Stimulated activated CD4-positive, alpha-beta T cell treated with anti-CD3 and anti-CD28 coated beads, Interleukin-4, amount 100 ng/mL, for 48 hours (primary cell): Measurements from ENCODE around the gene FOSB.
A peak's percentile ranks its signal among the peaks of the same experiment; 100 is the strongest.

ENCODE experiments used
- DNase-seq, 2 donors: peaks; one replicate each; pipeline ENCODE4 v3.0.0-alpha.2; 2020; ENCODE audit warnings: low read depth in 2 of 2

The FOSB gene

DNA sequence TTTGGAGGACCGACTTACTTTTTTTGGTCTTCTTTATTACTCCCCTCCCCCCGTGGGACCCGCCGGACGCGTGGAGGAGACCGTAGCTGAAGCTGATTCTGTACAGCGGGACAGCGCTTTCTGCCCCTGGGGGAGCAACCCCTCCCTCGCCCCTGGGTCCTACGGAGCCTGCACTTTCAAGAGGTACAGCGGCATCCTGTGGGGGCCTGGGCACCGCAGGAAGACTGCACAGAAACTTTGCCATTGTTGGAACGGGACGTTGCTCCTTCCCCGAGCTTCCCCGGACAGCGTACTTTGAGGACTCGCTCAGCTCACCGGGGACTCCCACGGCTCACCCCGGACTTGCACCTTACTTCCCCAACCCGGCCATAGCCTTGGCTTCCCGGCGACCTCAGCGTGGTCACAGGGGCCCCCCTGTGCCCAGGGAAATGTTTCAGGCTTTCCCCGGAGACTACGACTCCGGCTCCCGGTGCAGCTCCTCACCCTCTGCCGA is 409 bp downstream of the FOSB start:
- DNase-seq = no peak

DNA sequence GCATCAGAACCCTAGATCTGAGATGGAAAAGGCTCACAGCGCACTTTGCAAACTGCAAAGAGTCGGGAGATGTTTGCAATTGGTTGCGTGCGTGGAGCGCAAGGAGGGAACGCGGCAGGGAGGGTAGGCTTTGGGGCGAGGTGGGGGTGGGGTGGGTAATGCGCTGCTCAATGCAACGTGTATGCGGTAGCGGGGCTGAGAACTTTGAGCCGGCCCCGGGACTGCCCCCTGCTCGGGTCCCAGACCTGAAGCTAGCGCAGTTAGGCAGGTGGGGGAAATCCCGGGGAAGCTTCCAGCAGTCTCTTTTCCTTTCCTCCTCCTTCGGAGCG is 971 bp downstream of the FOSB start:
- no peak for DNase-seq

DNA sequence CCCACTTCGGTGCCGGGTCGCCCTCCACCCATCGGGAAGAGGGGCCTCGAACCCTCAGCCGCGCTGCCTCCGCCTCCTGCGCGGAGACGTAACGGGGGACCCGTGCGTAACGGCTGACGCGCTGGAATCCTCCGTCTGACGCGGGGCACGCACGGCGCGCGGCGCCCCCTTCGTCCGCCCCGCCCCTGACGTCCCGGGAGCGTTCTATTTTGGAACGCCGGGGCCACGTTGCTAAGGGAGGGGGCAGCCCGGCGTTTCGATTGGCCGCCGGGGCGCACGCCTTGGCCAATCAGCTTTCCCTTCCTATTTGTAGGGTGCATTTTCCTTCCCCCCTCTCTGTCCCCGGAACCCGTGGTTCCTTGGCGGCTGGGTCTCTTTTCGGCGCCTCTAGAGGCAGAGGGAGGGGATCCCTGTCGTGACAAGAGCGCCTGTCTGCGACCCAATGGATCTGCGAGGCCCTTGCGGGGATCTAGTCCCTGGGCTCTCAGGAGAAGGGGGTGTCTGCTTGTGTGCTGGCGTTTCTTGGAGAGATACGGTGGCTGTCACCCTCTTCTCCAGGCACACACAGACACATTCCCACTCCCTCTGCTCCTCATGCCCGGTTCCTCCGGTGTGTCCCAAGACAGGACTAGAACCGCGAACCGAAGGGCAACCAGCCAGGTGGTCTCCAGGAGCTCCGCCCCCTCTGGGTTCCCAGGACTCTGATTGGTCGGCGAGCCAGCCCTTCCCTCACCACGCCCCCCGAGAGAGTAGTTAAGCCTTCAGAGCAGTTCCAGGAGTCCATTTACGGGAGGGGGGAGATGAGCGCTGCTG is 1.5 kb downstream of the FOSB start:
- peak; percentile 92 for DNase-seq

DNA sequence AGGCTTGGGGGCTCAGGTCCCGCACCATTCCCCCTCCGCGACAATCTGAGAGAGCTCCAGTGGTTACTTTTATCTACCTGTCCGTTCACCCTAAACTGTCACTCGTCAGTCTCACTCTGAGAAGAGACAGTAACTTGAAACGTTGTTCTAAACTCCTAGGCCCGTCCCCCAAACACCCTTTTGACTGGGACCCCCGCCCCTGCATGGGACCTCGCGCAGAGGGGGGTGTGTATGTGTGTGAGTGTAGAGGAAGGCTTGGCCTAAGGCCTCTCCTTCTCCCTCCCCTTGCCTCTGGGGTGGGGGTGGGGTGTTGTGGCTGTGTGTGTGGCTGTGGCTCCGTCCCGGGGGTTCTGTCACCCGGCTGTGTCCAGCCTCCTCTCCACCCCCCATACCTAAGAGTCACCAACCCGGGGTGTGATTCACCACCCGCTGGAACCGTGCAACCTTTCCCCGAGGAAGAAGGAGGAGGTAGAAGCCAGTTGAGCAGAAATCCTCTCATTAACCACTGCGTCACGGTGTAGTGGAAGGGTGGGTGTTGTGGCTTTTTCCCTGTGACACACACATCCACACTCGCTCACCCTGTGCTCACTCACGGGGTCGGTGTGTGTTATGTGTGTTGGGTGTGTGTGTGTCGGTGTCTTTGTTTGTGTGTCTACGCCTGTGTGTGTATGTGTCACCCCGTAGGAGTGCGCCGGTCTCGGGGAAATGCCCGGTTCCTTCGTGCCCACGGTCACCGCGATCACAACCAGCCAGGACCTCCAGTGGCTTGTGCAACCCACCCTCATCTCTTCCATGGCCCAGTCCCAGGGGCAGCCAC is 2.4 kb downstream of the FOSB start:
- peak in 1 of 2 donors; percentile 22 for DNase-seq

DNA sequence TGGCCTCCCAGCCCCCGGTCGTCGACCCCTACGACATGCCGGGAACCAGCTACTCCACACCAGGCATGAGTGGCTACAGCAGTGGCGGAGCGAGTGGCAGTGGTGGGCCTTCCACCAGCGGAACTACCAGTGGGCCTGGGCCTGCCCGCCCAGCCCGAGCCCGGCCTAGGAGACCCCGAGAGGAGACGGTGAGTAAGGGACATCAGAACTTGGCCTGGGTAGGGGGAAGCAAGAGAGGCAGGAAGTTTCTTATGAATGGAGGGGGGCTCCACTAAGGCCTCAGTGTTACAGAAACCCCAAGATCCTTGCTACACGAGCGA is 2.9 kb downstream of the FOSB start:
- DNase-seq = no peak

DNA sequence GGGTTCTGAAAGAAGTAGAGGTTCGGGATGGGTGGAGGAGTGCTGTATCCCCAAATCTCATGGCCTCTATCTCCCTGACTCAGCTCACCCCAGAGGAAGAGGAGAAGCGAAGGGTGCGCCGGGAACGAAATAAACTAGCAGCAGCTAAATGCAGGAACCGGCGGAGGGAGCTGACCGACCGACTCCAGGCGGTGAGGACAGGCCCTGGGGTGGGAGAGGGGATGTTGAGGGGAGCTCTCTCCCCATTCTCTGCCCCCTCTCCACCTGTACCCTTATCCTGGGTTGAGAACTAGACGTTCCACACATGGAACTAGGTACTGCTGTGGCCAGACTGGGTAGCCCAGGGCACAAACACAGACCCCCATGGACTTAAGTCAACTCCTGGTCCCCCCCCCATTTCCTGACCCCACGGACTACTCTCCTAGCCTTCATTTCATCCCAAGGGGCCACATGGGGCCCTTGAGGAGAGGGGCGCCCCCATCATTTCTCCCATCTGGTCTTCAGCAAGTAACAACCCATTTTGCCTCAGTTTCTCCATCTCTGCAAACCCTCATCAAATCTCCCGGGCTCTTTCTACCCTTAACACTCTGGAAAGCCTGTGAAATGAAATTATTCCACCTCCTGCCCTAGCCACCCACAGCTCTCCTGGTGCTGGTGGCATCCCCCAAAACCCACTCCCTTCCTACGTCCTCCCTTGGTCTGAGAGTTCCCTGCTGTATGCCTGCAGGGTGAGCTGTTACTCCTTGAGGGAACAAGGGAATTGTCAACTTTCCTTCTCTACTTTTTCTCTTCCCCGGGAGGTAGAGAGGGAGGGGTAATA is 3.5 kb downstream of the FOSB start:
- DNase-seq = no peak

DNA sequence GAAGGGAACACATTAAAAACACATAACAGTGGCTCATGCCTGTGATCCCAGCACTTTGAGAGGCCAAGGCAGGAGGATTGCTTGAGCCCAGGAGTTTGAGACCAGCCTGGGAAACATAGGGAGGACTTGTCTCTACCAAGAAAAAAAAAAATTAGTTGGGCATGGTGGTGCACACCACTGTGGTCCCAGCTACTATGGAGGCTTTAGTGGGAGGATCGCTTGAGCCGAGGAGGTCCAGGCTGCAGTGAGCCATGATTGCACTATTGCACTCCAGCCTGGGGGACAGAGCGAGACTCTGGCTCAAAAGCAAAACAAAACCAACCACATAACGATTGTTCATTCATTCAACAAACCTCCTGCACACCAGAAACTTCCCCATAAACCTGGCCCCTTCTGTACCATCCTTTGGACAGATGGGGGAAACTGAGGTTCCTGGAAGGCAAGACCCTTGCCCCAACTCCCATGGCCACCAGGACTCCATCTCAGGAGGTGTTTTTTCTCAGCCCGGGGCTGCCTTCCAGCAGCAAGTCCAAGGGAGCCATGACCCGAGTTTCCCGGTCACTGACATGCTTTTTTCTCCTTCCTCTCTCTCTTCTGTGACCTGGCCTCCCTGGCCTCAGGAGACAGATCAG is 4.3 kb downstream of the FOSB start:
- no peak for DNase-seq

DNA sequence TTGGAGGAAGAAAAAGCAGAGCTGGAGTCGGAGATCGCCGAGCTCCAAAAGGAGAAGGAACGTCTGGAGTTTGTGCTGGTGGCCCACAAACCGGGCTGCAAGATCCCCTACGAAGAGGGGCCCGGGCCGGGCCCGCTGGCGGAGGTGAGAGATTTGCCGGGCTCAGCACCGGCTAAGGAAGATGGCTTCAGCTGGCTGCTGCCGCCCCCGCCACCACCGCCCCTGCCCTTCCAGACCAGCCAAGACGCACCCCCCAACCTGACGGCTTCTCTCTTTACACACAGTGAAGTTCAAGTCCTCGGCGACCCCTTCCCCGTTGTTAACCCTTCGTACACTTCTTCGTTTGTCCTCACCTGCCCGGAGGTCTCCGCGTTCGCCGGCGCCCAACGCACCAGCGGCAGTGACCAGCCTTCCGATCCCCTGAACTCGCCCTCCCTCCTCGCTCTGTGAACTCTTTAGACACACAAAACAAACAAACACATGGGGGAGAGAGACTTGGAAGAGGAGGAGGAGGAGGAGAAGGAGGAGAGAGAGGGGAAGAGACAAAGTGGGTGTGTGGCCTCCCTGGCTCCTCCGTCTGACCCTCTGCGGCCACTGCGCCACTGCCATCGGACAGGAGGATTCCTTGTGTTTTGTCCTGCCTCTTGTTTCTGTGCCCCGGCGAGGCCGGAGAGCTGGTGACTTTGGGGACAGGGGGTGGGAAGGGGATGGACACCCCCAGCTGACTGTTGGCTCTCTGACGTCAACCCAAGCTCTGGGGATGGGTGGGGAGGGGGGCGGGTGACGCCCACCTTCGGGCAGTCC is 5.0 kb downstream of the FOSB start:
- no peak for DNase-seq

DNA sequence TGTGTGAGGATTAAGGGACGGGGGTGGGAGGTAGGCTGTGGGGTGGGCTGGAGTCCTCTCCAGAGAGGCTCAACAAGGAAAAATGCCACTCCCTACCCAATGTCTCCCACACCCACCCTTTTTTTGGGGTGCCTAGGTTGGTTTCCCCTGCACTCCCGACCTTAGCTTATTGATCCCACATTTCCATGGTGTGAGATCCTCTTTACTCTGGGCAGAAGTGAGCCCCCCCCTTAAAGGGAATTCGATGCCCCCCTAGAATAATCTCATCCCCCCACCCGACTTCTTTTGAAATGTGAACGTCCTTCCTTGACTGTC is 5.5 kb downstream of the FOSB start:
- DNase-seq = no peak

DNA sequence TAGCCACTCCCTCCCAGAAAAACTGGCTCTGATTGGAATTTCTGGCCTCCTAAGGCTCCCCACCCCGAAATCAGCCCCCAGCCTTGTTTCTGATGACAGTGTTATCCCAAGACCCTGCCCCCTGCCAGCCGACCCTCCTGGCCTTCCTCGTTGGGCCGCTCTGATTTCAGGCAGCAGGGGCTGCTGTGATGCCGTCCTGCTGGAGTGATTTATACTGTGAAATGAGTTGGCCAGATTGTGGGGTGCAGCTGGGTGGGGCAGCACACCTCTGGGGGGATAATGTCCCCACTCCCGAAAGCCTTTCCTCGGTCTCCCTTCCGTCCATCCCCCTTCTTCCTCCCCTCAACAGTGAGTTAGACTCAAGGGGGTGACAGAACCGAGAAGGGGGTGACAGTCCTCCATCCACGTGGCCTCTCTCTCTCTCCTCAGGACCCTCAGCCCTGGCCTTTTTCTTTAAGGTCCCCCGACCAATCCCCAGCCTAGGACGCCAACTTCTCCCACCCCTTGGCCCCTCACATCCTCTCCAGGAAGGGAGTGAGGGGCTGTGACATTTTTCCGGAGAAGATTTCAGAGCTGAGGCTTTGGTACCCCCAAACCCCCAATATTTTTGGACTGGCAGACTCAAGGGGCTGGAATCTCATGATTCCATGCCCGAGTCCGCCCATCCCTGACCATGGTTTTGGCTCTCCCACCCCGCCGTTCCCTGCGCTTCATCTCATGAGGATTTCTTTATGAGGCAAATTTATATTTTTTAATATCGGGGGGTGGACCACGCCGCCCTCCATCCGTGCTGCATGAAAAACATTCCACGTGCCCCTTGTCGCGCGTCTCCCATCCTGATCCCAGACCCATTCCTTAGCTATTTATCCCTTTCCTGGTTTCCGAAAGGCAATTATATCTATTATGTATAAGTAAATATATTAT is 6.1 kb downstream of the FOSB start:
- no peak for DNase-seq

DNA sequence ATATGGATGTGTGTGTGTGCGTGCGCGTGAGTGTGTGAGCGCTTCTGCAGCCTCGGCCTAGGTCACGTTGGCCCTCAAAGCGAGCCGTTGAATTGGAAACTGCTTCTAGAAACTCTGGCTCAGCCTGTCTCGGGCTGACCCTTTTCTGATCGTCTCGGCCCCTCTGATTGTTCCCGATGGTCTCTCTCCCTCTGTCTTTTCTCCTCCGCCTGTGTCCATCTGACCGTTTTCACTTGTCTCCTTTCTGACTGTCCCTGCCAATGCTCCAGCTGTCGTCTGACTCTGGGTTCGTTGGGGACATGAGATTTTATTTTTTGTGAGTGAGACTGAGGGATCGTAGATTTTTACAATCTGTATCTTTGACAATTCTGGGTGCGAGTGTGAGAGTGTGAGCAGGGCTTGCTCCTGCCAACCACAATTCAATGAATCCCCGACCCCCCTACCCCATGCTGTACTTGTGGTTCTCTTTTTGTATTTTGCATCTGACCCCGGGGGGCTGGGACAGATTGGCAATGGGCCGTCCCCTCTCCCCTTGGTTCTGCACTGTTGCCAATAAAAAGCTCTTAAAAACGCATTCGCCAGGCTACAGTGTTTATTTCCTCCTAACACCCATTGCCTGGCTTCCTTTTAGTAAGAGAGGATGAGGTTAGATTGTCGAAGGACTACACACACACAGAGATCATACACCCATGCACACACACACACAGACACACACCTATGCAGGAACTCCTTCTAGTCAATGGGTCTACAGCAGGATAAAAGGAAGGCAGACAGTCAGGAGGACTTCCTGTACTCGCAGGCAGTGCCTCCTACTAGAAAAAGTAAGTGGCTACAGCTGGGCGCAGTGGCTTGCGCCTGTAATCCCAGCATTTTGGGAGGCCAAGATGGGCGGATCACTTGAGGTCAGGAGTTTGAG is 7.1 kb downstream of the FOSB start:
- no peak for DNase-seq

DNA sequence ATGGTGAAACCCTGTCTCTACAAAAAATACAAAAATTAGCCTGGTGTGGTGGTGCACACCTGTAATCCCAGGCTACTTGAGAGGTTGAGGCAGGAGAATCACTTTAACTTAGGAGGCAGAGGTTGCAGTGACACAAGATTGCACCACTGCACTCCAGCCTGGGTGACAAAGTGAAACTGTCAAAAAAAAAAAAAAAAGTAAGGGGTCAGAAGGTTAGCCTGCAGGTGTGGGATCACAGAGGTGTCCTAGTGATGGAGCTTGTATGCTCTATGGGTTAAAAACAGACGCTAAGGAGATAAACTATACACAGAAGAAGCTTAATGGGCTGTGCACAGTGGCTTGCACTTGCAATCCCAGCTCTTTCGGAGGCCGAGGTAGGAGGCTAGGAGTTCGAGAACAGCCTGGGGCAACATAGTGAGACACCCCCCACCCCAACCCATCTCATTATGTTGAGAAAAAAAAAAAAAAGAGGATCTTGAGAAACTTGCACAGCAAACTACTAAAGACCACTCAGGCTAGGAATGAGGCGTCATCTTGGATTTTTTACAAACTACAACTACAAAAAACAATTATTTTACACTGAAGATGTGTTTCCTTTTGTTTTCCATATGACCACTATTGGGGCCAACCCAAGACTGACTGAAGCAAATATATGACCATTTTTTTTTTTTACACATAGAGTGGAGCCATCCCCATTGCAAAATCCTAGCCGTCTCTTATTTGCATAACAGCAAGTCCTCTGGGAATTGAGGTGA is 7.9 kb downstream of the FOSB start:
- no peak for DNase-seq

DNA sequence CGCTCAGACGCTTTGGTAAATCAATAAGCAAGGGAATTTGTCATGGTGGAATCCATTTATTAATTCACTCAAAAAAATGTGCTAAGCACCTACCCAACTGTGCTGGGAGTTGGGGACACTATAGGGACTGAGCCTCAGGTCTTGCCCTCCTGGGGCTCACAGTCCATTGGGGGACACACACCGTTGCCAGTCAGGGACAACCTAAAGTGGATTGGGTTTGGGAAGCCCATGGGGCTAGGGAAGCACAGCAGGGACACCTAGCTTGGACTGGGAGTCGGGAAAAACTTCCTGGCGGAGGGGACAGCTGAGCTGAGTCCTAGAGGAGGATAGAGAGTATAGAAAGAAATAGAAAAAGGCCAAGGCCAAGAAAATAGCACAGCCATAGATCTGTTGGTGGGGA is 8.5 kb downstream of the FOSB start:
- DNase-seq = no peak

DNA sequence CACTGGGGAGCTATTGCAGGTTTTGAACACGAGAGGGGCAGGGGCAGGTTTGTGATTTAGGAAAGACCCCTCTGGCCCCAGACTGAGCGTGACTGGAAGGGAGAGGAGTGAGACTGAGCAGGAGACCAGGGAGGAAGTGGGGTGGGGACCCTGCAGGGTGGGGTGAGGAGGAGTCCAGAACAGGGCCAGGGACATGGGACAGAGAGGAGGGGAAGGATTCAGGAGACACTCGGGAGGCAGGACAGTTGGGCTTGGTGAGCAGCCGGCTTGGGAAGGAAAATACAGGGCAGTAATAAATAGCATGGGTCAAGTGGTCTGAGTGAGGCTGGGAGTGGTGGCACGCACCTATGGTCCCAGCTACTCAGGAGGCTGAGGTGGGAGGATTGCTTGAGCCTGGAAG is 9.4 kb downstream of the FOSB start:
- no peak for DNase-seq

DNA sequence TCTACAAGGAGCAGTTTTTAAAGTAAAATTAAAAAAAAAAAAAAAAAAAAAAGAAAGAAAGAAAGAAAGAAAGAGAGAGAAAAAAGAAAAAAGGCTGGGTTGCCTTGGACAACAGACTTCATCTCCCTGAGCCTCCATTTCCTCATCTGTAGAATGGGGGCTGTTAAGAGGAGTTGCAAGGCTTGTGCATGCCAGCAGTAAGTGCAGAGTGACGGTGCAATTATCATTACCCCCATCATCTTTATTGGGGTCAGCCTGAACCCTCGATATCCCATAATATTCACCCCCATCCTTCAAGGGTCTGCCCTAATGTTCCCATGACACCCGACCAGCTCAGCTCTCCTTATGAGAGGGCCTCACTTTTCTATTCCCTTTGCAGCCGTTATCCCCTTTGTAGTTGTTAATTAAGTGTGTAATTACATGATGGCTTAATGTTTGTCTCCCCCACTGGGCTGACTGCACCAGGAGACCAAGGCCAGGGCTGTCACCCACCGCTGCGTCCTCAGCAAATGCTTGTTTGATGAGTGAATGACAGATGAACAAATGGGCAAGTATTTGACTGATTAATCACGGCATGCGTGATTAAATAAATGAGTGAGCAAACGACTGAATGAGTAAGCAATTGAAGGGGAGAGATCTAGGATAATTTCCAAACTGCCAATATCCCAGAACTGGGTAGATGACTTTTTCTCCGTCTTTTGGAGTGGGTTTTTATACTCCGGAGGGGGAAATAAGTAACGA is 10.1 kb downstream of the FOSB start:
- no peak for DNase-seq

DNA sequence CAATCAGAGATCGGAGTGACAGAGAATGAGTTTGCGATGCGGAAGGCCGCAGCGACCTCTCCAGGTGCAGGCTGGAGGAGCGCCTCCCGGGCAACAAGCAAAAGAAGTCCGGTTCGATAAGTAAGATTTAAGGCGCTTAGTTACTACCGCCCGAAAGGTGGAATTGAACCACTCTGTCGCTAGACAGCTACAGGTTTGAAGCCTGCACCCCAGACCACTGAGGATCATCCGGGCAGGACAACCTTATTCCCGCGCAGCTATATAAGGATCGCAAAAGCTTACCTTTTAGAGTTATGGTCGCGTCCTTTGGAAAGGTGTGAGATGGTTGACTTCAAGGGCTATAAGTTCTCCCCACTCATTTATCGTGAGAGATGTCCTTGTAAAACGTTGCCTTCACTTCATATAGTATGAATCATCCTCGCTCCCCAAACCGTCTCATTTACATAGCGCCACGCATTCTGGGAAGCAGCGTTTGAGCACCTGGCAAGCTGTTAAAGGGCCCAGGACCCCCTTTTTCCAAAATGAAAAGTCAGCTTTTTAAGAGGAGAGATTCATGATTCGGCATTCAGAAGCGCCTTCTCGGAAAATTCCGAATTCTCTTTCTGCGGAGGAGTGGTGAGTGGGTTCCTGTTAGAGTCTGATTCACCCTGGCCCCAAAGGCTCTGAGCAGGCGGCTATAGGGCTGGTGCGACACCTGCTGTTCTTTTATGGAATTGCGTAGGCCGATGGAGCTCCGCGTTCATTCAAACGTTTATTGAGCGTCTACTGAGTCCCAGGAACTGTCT is 10.8 kb downstream of the FOSB start:
- DNase-seq = peak; percentile 84 to 87

DNA sequence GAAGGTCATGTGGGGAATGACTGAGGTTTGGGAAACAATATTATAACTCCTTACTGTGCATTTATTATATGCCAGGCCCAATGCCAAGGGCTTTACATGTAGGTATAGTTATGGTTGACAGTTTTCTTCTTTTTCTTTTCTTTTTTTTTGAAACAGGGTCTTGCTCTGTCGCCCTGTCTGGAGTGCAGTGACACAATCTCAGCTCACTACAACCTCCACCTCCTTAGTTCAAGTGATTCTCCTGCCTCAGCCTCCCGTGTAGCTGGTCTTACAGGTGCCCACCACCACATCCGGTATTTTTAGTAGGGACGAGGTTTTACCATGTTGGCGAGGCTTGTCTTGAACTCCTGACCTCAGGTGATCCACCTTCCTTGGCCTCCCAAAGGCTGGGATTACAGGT is 15.2 kb downstream of the FOSB start:
- DNase-seq = no peak
